NCI-H1417 (cell line): ENCODE data around the gene TIMP3.
A peak's percentile ranks its signal among the peaks of the same experiment; 100 is the strongest.

ENCODE experiments used
- DNase-seq, 3 experiments: peaks; one replicate each; lab custom pipeline; 2025; lab: John Stamatoyannopoulos, UW

The TIMP3 gene

DNA sequence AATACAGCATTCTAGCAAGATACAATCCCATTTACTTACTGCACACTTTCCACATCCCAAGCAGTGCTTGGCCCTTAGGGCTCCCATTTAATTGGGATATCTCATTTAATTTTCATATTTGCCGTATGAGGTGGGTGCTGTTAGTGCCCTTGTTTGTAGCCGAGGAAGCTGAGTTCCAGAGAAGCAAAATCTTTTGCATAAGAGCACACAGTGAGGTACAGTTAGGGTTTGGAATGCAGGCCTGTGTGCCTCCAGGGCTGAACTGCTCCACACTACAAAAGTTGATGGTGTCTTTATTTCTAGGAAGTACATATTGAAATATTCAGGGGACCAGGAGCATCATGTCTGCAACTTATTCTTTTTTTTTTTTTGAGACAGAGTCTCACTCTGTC is 15.5 kb upstream of the TIMP3 start:
- DNase-seq, result no peak

DNA sequence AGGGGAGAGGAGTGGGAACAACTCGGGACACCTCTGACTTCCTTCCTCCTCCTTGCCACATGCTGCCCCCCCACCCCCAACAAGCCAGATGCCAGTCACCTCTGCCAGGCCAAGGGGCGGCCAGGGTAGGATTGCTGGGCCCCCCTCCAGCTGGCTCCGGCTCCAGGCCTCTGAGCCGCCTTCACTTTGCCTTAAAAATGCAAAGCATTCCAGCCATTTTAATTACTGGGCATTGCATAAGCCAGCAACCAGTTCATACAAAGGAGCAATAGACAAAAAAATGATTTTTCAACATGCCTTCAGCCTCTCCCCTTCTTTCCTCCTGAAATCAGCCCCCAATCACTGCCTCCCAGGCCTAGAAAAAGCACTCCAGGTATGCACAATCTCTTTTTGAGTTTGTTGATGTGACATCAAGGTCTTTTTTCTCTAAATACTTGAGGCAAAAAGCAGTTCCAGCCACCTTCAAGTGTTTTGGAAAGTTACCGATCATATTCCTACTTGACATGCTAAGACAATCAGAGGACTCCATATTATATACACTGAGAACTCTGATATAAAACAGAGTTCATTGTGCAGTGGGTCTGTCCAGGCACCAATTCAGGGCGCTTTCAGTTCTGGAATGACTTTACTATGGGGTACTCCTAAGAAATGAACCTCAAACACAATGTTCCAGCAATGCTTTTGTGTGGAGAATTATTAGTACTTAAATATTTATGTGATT is 12.4 kb upstream of the TIMP3 start:
- DNase-seq, result no peak

DNA sequence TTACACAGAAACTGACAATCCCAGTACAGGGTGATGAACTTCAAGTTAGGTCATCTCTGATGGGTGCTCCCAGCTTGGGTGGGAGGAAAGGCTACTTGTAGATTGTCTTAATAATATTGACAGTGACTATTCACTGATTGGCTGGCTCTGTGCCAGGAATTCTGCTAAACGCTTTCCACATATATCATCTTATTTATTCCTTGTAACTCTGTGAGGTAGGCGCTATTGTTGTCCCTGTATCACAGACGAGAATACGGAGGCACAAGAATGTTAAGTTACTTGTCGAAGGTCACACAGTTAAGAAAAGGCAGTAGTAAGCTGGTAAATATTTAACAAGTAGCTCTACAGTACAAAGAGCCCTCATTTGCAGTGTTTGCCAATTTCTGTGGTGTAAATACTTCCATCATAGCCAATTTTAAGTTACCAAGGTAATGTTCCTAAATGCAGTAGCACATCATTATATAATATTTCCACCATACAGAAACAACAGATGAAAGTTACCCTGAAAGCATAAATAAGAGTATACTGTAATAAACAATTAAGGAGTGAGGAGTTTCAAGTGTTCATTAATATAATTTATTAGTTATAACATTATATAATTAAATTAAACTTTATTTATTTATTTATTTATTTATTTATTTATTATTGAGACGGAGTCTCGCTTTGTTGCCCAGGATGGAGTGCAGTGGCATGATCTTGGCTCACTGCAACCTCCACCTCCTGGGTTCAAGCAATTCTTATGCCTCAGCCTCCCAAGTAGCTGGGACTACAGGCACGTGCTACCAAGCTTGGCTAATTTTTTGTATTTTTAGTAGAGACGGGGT is 11.5 kb upstream of the TIMP3 start:
- DNase-seq, result no peak

DNA sequence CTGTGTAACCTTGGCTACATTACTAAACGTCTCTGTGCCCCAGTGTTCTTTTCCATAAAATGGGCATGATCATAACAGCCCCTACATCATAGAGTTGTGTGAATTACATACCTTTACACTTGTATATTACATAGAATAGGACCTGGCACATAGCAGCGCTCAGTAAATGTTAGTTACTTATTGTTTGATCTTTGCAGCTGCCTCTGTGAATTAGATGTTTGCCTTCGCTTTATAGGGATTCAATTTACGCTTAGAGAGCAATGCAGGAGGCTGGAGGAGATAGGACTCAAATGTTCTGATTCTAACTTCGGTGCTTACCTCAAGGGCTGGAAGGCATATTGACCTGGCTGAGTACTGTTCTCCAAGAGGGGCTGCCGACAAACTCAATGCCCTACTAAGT is 10.4 kb upstream of the TIMP3 start:
- no peak for DNase-seq

DNA sequence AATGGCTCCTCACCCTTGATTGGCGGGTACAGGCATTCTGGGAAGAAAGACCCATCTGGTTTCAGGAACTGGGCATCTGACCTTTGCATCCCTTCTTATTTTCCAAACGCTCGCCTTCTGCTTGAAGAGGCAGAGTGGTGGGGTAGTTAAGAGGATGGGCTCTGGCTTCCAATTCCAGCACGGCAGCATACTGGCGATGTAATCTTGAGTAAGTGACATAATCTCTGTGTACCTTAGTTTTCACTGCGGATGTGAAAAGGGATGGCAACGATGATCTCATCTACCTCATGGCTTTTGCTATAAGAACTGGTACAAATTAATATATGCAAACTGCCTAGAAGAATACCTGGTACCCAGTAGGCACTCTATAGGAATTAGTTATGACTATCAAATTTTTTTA is 10.0 kb upstream of the TIMP3 start:
- no peak for DNase-seq

DNA sequence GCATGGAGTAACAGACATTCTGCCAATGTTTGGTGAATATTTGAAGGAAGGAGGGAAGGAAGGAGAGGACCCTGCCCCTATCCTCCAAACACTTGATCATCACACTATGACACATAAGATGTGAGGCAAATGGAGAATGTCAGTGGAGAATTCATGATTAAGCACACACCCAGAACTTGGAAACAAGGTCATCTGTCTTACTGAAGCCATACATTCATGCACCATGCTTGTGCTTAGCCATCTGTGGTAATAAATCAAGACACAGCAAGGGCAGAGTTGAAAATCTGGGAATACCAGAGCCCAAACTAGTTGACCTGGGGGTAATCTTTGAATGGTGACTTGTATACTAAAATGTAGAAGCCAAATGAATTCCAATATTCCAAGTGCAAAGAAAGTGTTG is 7.9 kb upstream of the TIMP3 start:
- no peak for DNase-seq

DNA sequence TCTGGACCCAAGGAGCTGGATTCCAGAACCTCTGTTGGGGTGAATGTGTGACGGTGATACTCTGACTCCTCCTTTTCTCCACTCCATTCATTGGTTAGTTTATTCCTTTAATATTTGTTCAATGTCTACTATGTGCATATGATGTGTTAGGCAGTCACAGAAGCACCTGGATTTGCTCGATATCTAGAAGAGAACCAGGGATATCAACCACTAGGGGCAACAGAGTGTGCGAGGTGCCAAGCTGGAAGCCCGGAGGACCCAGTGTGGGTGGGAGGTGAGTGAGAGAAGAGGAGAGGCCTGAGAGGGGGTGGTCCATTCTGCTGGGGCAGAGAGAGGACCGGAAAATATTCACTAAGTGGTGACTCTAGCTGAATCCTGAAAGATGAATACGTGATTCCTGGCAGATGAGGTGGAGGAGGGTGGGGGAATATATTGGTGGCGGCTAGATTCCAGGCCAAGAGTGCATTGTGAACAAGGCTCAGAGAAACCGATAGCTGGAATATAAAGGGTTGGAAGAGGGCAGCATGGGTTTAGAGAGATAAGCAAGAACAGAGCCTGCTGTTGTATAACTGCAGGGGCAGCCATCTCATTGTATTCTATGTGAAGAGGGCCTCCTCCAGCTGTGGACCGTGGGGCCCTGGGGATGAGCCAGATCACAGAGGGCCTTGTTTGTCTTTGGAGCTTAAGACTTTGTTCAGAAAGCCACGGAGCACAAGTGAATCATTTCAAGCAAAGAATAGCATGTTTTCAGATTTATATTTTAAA is 6.9 kb upstream of the TIMP3 start:
- DNase-seq, result no peak

DNA sequence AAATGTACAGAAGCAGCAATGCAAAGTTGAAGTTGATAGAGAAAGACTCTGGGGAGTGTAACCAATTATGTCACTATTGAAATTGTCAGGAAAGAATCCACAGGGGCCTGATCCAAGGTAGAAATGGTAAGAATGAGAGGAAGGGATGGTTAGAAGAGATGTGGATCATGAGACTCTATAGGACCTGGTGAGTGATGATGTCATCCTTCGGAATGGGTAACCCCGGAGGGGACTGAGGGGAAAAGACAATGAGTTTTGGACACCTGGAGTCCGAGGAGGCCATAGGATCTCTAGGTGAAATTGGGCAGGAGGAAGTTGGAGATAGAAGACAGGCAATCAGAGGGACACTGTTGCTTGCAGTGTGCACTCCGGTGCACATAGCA is 6.3 kb upstream of the TIMP3 start:
- DNase-seq, result no peak

DNA sequence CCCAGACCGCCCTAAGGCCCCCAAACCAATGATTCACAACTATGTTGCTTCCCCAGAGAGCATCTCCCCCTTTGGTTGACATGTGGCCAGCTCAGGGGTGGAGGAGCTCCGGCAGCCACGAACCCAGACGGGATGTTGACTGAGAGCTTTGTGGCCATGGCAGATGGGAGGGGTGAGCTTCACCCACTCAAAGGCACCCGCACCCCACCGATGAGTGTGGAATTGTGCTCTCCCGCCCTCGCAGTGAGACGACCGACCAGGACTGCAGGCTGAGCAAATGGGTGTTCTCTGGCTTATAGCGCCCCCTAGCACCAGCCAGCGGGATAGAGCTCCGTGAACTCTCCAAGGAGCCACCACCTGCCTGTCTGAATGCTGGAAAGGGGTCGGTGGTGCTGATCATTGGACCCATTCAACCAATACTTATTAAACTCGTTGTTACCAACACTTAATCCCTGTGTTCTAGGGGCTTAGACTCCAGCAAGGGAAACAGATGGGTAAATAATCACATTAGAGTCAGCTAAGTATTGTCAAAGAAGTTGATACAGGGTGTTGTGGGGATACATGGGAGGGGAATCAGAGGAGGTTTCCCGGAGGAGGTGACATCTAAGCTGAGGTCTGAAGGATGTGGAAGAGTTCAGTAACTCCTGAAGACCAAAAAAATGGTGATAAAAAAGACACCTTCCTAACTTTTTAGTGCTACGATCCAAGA is 4.5 kb upstream of the TIMP3 start:
- DNase-seq, result peak; percentile 2 to 7 (median 3)

DNA sequence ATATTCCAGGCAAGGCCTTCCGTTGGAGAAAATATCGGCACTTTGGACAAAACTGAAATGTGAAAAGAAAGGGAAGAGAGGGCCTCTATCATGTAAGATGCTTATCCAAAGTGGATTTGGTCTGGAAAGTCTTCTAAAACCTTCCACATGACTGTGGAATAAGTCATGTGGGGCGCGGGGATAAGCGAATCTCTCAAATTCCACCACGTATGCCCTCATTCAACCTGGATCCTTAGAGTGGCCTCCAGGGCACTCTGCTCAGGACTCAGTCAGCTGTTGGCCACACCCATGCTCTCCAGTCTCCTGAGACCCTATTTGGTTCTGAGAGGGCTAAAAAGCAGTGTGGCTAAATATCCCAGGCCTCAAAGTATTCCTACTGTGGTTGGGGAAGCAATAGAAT is 2.0 kb upstream of the TIMP3 start:
- DNase-seq, result no peak

DNA sequence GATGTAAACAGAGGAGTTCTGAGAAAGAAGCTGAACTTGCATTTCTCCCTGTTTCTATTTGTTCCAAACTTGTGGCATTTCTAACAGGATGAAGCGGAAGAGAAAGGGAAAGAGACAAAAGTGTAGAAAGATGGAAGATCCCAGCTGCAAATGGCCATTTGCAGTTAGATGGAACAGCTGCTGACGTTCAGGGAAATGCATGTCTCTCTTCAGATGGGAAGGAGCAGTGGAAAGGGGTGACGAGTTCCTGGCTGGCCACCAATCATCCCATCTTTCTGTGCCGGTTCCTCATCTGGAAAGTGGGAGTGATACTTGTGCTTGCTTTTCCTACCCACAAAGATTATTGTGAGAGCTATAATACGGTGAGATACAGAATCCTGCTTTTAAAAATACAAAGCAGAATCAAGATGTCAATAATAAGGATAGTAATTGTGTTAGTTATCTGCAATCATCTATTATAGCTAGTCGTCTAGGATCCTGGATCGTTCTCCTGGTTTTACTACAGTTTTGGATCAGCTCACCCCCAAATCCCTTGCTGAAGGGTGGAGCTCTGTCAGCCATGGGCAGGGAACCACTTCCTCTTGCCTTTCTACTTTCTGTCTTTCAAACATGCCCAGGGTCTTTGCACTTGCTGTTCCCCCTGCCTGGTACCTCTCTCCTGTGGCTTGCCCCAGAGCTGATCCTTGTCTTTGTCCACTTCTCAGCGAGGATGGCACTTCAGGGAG is 1.2 kb upstream of the TIMP3 start:
- no peak for DNase-seq

DNA sequence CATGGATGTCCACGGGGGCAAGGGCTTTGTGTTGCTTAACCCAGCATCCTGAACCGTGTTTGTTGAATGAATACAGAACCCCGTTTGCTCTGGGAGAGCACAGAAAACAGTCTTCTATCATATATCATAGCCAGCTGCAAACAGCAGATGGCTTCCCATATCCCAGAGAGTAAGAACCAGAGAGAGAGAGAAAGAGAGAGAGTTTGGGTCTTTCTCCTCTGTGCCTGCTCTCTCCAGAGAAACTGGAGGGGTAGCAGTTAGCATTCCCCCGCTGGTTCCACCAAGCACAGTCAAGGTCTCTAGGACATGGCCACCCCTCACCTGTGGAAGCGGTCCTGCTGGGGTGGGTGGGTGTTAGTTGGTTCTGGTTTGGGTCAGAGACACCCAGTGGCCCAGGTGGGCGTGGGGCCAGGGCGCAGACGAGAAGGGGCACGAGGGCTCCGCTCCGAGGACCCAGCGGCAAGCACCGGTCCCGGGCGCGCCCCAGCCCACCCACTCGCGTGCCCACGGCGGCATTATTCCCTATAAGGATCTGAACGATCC is 440 bp upstream of the TIMP3 start:
- DNase-seq, result no peak

DNA sequence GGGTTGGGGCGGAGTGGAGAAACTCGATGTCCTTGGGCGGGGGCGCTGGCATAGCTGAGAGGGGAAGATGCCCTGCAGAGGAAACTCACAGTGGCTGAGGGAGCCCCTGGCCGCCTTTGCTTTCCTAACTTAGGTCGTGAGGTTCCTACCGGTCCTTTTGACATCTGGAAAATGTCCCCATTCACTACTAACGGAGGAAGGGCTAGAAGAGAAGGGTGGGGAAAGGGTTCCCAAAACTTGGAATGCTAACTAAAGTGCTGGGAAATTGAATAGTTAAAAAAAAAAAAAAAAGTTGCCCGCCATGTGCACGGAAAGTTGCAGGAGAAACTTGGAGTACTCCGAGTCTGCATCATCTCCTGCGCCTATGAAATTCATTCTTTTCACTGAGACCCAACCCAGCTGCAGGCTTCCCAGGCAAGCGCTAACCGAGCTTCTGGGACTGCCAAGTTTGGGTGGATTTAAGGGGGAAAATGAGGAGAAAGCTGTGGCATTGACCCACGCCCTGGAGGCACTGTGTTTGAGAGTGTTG is 796 bp downstream of the TIMP3 start:
- no peak for DNase-seq

DNA sequence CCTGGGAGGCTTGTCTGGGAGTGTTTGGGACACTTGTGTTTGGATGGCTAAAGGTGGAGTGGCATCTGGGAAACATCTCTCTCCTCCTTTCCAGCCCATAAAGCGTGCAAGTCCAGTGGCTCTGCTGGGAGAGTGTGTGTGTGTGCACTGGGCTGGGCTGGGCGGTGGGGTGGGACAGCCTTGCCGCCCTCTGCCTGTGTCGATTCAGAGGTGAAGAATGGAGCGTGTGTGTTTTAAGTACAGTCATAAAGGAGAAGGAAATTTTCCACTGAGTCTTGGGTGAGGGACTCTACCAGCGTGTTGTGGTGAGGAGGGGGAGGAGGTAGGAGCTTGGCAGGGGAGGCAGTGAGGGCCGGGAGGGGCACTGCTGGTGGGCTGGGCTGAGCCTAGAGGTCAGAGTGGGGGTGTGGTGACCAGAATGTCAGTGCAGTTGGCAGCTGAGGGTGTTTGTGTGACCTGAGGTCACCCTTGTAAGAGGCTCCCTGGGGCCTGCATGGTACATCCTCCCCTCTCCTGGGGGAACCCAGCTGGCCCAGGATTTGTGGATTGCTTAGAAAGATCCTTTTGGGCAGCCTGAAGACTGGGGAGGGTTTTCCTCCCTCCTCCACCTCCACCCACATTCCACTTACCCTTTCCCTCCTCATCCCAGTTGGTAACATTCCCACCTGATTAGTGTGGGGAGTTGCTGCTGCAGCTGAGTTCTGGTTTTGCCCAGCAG is 1.7 kb downstream of the TIMP3 start:
- DNase-seq, result no peak

DNA sequence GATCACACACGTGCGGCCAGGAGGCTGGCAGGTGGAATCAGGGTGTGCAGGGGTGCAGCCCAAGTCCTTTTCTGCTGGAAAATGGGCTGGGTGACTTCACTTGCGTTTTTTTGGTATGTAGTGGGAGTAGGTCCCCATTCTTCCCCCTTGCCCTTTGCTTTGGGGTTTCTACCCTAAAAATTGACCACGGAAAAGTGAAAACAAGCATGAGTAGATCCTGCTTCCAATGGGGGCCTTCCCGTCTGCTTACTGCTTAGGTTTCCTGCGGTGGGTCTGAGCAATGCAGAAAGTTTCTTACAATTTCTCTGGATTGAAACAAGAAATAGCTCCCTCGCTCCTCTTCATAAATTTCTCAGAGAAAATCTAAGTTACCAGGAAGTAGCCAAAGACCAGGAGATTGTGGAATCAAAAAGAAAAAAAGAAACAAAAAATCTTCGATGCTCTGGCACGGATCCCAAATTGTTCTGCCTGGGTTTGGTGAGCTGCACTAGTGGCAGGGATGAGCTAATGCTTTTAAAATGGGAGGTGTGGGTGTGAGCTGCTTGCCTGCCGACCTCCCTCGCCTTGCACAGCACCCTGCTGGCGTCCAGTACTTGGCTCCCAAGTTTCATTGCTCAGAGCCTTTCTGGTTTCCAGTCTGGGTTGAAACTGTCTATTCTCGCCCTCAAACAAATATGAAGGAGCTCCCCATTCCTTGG is 2.4 kb downstream of the TIMP3 start:
- DNase-seq, result no peak

DNA sequence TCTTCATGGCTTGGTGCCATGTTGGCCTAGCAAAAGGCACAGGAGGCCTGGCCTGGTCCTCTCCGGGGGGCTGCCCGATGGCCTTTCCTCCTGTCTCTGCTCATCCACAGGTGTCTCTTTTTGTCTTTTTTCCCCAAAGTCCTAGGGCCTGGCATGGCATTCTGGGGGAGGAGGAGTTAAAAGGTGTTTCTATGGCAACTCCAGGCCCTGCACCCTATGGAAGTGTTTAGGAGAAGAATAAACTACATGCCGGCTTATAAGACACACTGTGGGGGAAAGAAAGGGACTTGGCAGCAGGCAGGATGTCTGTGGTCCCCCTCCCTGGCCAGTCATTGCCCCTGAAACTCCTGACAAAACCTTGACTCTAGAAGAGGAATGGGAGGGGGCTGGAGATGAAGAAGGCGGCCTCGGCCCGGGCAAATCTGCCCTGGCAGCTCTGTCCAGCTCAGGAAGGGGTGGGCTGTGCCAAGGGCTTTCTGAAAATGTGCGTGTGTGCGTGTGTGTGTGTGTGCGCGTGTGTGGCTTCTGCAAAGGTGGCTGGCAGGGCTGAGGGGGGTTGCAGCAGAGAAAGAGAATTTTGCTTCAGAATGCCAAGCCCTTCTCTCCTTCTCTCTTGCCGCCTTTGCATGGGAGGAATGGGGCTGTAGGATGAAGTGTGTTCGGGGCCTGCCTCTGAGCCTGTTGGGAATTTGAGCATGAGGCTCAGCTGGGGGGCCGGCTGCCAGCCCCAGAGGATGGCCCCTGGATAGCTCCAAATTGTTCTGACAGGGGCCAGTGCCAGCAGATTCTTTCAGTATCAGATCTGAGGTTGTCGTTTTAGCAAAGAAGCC is 3.2 kb downstream of the TIMP3 start:
- DNase-seq, result no peak

DNA sequence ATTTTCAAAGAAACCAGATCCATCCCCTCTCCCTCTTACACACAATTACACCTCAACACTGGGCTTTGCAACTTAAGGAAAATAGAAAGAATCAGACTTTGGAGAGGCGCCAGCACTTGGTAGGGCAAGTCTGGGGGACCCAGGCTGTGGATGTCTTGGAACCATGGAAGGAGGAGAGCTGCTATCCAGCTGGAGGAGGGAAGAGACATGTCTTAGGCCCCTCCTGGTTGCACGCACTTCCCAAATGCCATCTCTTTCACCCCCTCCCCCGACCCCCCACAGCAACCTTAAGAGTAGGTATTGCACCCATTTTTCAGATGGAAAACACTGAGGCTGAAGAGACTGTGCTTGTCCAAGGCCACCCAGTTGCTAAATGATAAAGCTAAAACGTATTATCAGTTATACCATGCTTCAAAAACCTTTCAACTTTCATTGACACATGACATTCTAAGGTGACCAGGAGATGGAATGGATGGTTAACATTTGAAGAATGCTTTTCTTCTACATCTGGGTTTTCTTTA is 3.9 kb downstream of the TIMP3 start:
- DNase-seq, result no peak

DNA sequence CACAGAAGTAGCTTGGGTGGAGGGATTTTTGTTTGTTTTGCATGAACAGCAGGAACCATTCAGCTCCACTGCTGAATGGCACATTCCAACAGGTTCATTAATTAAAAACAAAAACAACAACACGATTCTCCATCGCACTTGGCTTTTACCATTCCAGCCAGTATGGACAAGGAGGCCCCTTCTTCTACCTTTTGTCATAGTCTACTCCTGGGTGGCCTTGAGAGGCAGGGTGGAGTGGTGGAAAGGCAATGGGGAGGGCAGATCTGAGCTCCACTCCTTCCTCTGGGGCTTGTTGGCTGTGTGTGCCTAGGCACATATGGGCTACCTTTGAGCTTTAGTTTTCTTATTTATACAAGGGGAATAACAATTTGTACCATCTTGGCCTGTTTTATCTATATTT is 4.8 kb downstream of the TIMP3 start:
- no peak for DNase-seq

DNA sequence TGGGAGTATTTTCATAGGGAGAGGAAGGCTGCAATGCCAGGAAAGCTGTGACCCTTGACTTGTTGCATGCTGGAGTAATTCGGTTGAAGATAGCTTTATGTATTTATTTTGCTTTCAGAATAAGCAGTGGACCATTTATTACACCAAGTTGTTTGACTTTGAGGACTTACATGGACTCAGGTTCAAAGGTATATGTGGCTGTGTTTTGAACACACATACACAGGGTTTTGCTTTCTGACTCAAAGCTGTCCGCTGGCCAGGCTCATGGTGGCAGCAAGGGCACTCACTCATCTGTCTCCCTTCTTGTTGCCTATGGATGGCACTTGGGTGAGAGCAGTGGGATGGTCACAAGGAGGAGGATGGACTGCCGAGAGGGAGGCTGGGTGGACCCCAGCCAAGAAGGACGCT is 6.5 kb downstream of the TIMP3 start:
- DNase-seq, result no peak
